Dedifferentiated amniotic fluid mesenchymal stem cell (primary cell): ENCODE measurements around the gene CASP10.
"Not testable (repeated sequence)": the region's sequence is repeated elsewhere in the genome, so short reads cannot be mapped to it uniquely, and the experiment has no call there.

Experiments used
- DNase-seq: peaks from one replicate; pipeline ENCODE4 v3.0.0-alpha.2; 2016; ENCODE audit errors: extremely low spot score

CASP10 gene, protein sequence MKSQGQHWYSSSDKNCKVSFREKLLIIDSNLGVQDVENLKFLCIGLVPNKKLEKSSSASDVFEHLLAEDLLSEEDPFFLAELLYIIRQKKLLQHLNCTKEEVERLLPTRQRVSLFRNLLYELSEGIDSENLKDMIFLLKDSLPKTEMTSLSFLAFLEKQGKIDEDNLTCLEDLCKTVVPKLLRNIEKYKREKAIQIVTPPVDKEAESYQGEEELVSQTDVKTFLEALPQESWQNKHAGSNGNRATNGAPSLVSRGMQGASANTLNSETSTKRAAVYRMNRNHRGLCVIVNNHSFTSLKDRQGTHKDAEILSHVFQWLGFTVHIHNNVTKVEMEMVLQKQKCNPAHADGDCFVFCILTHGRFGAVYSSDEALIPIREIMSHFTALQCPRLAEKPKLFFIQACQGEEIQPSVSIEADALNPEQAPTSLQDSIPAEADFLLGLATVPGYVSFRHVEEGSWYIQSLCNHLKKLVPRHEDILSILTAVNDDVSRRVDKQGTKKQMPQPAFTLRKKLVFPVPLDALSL

DNA sequence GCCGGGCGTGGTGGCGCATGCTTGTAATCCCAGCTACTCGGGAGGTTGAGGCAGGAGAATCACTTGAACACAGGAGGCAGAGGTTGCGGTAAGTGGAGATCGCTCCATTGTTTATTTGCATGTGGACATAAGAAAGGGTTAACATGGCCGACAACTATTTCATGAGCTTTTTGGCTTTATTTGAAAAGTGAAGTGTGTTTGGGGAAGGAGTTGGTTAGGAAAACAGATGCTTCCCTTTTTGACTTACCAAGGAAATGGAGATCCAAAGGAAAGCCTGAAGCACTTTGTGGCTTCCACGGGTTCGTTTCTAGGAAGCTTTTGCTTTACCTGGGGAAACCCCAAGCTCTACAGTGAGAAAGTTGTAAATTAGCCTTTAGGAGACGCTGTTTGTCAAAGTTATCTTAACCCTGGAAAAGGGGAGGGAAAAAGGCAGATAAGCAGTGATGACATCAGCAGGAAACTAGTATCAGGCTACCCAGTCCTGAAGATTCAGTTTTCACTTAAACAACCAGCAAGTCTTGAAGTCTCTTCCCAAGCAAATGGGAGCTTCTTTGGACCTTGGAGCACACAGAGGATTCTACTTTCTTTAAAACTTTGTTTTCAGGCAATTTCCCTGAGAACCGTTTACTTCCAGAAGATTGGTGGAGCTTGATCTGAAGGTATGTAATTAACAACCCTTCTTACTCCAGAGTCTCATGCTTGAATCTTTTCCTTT lies at the start of gene CASP10:
CASP10 (plus strand) TSS at position 492 of the 715 bp plus-strand sequence. CDS start 2,637 bp downstream, outside the sequence.
- DNase-seq: no peak

DNA sequence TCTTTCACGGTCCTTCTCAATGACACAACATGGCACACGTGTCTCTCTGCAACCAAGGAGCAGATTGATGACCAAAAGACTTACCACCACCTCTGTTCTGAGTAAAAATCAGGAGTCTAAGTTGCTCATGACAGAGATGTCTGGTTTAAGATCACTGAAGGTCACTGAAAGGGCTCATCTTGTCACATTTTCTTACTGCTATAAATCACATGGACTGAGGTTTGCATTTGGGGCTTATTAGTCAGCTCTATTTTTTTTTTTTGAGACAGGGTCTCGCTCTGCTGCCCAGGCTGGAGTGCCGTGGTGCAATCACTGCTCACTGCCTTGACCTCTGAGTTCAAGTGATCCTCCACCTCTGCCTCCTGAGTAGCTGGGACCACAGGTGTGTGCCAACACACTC lies 47.6 kb upstream of the CASP10 start:
- no peak for DNase-seq

DNA sequence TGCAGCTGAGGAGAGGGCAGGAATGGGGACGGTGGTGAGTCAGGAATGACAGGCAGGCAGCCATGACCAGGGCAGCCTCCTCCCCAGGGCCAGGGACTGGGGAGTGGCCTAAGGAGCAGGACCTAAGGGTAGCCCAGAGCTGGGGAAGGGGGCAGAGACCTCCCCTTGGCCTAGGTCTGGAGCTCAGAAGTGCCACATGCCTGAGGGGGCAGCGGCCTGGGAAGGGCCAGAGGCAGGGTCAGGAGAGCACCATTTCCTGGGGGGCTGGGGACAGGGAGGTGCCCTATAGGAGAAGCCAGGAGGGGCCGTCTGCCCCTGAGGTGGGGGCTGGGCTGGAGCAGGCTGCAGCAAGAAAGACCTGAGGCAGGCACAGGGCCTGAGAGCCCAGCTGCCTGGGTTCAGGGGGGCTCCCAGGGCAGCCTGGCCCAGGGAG lies 46.0 kb upstream of the CASP10 start:
- DNase-seq: no peak

DNA sequence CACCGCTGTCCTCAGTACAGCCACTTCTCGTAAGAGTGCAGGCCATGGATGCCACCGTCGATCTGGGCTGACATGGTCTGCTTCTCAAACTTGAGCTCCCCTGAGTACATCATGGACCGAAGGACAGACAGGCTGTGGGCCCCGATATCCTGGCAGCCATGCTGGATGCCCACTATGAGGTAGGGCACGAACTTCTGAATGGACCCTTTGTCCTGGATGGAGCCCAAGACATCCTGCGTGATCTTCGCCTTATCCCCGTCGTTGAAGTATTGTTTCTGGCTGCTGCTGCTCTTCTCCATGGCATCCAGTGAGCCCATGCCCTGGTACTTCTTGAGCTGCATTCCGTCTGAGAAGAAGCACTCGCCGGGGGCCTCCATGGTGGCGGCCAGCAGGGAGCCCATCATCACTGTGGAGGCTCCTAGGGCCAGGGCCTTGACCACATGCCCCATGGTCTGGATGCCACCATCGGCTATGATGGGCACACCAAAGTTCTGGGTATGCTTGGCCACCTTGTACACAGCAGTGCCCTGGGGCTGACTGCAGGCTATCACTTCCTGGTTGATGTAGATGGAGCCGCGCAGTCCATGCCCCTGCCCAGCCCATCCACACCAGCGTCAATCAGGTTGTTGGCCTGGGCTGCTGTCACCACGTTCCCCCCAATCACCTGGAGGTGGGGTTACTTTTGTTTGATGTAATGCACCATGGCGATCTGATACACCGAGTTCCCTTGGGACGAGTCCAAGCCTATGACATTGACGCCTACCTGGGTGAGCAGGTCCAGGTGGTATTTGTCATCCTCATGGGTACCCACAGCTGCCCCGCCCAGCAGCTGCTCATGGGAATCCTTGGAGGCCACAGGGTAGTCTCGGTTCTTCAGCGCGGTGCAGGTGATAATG lies 45.2 kb upstream of the CASP10 start:
- DNase-seq: no peak

DNA sequence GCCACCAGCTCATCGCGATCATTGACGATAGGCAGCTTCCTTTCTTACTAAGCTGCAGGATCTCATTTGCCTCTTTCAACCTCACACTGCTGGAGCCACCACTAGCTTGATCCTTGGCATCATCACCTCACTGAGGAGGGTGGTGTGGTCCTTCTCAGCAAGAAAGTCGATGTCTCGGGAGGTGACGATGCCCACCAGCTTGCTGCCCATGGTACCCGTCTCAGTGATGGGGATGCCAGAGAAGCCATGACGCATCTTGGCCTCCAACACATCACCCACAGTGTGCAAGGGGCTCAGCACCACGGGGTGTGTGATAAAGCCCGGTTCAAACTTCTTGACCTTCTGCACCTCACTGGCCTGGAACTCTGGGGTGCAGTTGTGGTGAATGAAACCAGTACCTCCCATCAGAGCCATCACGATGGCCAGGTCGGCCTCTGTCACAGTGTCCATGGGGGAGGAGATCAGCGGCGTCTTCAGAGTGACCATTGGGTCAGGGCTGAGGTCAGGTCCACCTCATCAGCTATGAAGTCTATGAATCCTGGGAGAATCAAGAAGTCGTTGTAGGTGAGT lies 44.5 kb upstream of the CASP10 start:
- DNase-seq: no peak

DNA sequence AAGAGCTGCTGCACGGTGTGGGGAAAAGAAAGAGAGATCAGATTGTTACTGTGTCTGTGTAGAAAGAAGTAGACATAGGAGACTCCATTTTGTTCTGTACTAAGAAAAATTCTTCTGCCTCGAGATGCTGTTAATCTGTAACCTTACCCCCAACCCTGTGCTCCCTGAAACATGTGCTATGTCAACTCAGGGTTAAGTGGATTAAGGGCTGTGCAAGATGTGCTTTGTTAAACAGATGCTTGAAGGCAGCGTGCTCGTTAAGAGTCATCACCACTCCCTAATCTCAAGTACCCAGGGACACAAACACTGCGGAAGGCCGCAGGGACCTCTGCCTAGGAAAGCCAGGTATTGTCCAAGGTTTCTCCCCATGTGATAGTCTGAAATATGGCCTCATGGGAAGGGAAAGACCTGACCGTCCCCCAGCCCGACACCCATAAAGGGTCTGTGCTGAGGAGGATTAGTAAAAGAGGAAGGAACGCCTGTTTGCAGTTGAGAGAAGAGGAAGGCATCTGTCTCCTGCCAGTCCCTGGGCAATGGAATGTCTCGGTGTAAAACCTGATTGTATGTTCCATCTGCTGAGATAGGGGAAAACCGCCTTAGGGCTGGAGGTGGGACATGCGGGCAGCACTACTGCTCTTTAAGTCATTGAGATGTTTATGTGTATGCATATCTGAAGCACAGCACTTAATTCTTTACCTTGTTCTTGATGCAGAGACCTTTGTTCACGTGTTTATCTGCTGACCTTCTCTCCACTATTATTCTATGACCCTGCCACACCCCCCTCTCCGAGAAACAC lies 43.8 kb upstream of the CASP10 start:
- DNase-seq: not testable (repeated sequence)

DNA sequence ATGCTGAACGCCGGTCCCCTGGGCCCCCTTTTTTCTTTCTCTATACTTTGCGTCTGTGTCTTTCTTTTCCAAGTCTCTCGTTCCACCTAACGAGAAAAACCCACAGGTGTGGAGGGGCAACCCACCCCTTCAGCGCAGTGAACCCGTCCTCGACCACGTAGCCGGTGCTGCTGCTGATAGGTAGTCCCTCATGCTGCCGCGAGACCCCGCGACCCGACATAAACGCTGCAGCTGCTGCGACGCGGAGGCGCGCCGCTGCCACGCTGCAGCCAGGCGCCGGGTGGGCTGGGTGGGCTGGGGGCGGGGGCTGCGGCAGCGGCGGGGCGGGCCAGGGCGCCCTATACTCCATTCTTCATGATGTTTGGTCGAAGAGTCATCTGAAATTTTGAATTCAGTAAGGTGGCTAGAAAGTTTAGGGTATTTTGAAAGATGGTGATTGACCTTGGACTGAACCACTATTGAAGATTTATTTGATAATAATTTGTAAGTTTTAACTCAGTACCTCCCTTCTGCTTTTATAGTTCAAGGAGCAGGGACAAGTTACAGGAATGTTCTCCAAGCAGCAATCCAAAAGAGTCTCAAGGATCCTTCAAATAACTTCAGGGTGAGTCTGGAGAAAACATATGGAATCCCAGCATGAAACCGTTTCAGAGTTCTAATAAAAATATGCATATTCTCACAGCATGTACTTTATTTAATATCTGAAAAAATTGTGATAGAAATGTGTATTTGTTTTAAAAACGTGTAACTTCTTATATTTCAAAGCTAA lies 42.9 kb upstream of the CASP10 start:
- DNase-seq: no peak

DNA sequence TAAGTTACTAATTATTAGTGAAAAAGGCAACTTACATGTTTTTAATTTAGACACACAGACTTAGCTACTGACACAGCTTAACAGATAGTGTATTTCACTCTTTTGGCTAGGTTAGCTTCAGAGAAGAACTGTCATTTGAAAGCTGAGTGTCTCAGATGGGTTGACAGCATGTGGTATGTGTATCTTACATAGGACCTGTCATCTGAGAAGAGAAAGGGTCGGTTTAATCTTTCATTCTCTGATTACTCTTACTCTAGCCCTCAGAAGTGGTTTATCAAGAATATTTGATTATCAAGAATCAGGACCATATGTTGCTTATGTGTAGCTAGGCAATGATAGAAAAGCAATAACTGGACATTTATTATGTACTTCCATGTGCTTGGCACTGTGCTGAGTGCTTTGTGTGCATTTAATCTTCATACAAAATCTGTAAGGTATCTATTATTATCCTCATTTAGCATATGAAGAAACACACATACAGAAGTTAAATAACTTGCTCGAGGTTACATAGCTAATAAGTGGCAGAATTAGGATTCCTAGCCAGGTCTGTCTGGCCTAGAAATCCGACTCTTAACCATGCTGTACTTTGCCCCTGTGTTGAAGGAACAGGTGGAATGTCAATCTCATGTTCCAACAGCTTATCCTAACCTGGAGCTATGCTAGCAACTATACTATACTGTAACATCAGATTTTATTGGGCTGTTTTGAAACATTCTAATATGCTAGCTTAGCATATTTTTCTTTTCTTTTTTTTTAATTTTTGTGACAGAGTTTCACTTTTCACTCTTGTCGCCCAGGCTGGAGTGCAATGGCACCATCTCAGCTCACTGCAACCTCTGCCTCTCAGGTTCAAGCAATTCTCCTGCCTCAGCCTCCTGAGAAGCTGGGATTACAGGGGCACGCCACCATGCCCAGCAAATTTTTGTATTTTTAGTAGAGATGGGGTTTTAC lies 38.6 kb upstream of the CASP10 start:
- no peak for DNase-seq

DNA sequence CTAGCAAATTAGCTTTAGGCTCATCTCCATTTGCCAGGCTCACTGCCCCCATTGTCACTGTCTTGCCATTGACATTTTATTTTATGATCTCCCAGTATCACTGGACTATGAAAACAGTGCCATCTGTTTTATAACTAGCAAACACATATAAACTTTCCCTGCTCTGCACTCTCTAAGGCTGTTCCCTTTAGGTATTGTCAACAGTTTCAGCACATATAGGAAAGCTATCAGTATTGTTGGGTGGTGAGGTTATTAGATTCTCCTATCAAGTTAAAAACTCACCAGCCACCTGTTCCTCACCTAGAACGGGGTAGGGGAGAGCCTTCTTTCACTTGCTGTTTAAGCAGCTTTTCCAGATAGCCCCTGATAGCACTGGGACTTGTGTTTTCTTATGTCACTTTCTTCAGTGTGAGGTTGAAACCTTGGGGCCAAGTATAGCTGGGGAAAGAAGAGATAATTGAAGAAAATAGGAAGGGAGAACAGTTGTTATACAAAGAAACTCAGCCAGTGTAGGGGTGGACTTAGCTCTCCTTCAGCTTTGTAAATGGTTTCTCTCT lies 34.4 kb upstream of the CASP10 start:
- DNase-seq: no peak

DNA sequence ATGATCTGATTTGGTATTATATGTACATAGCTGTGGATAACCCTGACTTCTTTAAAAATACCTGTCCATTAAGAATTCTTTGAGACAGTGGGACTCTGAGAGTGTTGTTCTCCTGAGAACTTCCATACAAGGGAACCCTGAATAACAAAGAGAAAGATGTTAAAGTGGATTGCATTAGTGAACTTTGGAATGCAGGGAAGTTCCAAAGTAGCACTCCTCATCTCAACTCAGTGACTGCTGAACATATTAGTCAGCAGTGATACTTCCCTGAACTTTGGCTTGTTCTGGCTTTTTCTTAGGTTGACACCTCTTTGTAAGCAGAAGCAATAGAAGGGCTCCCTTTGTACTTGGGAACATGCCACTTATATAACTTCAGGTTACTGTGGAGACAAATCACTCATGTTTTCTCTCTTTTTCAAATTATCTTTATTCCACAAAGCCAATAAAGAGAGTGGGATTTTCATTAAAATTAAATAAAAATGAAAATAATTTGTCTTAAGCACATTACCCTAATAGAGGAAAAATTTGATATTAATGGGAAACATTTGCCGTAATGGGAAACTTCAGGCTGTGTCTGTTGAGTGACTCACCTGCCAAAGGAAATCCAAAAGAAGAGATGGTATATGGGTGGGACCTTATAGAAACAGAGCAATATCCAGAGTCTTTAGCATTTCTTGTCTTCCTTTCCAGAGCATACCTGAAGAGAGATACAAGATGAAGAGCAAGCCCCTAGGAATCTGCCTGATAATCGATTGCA lies 33.7 kb upstream of the CASP10 start:
- DNase-seq: peak; percentile 68

DNA sequence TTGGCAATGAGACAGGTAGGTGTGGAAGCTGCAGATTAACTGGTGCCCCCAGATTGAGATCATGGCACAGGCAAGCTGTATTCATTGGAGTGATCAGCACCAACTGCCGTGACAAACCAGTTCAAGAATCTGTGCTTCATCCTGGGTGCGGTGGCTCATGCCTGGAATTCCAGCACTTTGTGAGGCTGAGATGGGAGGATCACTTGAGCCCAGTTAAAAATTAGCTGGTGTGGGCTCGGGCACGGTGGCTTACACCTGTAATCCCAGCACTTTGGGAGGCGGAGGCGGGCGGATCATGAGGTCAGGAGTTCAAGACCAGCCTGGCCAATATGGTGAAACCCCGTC lies 33.1 kb upstream of the CASP10 start:
- not testable (repeated sequence) for DNase-seq

DNA sequence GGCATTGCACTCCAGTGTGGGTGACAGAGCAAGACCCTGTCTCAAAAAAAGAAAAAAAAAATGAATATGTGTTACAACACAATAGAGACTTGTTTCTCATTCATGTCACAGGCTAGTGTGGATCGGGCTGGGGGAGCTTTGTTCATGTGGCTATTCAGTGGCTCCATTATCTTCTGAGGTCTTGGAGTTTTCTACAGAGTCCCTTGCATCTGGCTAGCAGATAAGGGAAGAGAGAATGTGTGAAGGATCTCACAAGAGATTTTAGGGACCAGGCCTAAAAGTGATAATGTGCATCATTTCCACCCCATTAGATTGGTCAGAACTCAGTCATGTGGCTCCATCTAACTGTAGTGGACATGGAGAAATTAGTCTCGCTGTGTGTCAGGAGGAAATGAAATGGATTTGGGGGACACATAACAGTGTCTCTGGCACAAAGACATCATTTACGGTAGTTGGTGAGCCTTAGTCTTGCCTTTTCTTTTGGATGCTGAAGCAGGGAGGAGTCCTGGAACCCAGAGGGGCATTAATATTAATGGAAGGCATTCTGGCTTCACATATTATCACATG lies 32.4 kb upstream of the CASP10 start:
- DNase-seq: no peak

DNA sequence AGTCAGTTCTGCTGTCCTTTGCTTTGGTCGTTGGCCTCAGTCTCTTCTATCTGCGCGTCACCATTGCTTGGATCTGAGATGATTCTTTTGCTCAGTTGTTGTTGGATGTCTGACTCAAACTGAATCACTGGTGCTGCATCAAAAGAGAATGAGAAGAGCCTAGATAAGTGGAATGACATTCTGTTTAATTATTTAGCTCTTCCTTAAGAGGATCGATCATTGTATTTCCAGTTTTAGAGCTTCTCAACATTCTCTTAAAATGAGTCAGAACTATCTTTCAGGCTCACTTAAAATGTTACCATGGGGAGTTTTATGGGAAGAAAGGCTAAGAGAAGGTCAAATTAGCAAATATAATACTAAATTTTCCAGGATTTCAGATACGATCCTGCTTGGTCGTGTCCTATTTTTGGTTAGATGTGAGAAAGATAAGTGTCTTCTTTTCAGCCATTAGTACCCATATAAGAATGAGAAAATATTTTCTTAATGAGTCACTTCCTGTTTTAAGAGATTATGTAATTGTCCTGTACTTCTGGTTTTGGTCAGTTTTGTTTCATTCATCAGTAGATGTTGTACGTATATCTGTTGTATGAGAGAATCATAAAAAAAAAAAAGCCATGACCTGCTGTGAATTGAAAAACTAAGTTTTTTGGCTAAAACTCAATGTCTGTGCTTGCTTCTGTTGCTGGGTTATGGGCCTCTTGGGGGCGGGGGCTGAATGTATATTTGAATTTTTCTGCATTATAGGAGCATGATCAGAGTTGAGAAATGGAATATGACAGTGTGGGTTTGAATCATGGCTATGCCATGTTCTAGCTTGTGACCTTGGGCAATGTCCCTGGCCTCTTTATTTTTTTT lies 31.6 kb upstream of the CASP10 start:
- DNase-seq: peak; percentile 62

DNA sequence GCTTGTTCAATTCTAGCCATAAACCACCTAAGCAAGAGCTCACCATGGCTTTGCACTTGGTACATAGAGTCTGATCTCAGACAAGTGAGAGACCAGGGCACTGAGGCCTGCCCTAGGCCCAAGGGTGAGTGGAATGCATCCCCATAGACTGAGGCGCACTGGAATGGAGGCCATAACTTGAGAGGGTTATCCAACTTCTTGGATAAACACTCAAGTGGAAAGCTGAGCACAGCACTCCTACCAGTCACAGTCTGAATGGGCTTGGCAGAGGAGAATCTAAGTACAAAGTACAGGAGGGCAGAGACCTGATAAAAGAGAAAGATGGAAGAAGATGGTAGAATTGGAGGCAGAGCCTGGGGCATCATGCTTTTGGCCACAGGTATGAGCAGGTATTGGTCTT lies 30.4 kb upstream of the CASP10 start:
- no peak for DNase-seq

DNA sequence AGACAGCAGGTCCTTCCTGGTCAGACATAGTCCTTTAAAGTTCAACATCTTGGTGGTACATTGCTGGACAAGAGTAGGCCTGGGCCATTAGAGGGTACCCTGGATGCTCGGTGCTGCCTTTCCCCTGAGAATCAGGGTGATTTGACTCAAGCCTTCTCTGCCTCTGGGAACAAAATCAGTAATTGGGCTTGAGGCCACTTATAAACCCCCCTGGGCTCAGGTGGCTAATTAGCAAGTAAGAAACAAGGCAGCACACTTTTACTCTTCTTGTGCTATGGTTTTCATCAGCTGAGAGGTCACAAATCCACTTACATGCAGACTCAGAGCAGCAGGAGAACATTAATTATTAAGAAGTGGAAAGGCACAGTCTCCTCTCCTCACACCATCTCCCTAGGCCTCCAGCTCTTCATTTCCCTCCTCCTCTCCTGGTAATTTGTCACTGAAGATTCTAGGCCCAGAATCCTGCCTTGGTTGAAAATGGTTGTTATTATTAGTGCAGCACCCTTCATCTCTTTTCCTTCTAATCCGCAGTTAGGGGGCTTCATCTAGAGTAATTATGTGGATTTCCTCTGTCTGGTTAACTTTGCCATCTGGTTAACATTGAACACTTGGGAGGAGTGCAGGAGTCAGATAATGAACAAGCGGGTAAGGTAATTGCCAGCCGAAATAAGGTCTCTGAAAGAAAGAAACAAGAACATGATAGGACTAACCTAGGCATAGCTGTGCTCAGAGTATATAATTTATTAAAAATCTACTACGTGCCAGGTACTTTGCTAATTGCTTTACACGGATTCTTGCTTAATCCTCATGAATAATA lies 29.7 kb upstream of the CASP10 start:
- no peak for DNase-seq
